NT2/D1 (cell line): ENCODE measurements around the gene RAB7B.

Experiments
- DNase-seq: peaks from one replicate; pipeline ENCODE4 v3.0.0-alpha.2; 2011; ENCODE audit warnings: low read depth, low spot score
- H3K27me3 ChIP-seq: 2 replicates; pipeline ENCODE4 v1.6.0; 2011; ENCODE audit warnings: mild to moderate bottlenecking; ENCODE audit not compliant: insufficient read length, insufficient read depth
- H3K36me3 ChIP-seq: 2 replicates; pipeline ENCODE4 v1.6.1; 2011; ENCODE audit warnings: mild to moderate bottlenecking, low read length, mixed read lengths; ENCODE audit not compliant: insufficient read depth, insufficient read length
- H3K4me1 ChIP-seq: 2 replicates; pipeline ENCODE4 v1.5.1; 2011; ENCODE audit not compliant: insufficient read depth, insufficient read length
- H3K4me3 ChIP-seq: 2 replicates; pipeline ENCODE4 v1.5.1; 2011; ENCODE audit warnings: low read depth; ENCODE audit not compliant: insufficient read length
- H3K9ac ChIP-seq: 2 replicates; pipeline ENCODE4 v1.6.0; 2011; ENCODE audit warnings: low read depth; ENCODE audit not compliant: insufficient read length
- H3K9me3 ChIP-seq: 2 replicates; pipeline ENCODE4 v1.5.1; 2011; ENCODE audit warnings: mild to moderate bottlenecking, low read length; ENCODE audit not compliant: insufficient read depth
- SUZ12 ChIP-seq: IDR thresholded peaks from 2 replicates; pipeline ENCODE4 v1.6.1; 2011; ENCODE audit not compliant: insufficient read length, insufficient read depth; ENCODE audit errors: extremely low read depth
- YY1 ChIP-seq: IDR thresholded peaks from 2 replicates; pipeline ENCODE4 v1.6.1; 2011; ENCODE audit not compliant: insufficient read length, insufficient read depth
- ZNF274 ChIP-seq: IDR thresholded peaks from 2 replicates; pipeline ENCODE4 v1.6.1; 2011; ENCODE audit warnings: mild to moderate bottlenecking, low read depth, low read length

The RAB7B gene

DNA sequence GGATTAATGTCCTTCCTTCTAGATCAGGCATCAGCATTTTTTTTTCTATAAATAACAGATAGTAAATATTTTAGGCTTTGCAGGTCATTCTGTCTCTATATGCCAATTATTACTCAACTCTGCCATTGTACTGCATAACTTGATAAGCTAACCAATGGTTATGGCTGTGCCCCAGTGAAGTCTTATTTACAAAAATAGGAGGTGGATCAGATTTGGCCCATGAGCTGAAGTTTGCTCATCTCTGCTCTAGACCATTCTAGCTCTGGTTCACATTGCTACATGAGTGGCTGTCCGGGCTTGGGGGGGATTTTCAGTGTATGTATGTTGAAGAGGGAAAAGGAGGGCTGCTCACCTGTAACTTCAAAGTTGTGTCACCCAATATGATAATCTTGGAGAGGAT is 10.1 kb downstream of the RAB7B start:
- Histone ChIP-seq H3K9me3 (no peaks in the 10 kb centered on the region), H3K27me3 (no peaks in the 10 kb centered on the region), H3K9ac (no peak overlapping the region), H3K4me1 (peaks cover 5% of the 10 kb centered on the region), H3K4me3 (no peak overlapping the region), H3K36me3 (peaks cover 18% of the 10 kb centered on the region)
- no peak for TF ChIP-seq ZNF274
- TF ChIP-seq YY1, result no peak
- TF ChIP-seq SUZ12, result no peak
- no peak for DNase-seq

DNA sequence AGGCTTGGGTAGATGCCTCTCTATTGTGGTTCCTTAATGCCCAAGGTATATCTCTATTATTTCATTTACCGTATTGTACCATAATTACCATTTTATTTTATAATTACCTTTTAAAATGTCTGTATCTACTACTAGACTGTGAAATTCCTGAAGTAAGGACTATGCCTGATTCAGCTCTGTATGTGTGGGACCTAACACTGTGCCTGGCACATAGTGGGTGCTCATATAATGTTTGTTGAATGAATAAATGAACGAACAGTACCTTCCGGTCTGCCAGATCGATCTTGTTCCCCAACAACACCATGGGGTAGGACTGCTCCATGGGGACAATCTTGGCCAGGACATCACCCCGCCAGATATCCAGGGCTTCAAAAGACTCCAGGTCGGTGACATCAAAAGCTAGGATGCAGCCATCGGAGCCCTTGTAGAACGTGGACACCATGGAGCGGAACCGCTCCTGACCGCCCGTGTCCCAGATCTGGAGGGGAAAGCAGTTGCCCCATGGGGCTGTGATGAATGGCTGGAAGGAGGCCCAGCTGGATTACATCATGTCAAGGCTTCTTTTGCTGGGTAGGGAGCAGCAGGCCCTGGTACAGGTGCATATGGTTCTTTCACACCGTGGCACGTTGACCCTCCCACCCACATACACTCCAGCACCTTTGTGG is 10.8 kb downstream of the RAB7B start:
- H3K9ac ChIP-seq, result no peak overlapping the region
- H3K4me1 ChIP-seq, result peaks cover 5% of the 10 kb centered on the region
- H3K36me3 ChIP-seq, result peaks cover 18% of the 10 kb centered on the region
- no peaks in the 10 kb centered on the region for H3K9me3 ChIP-seq
- DNase-seq, result no peak
- no peaks in the 10 kb centered on the region for H3K27me3 ChIP-seq
- no peak overlapping the region for H3K4me3 ChIP-seq
- TF ChIP-seq SUZ12 (no peak), YY1 (no peak), ZNF274 (no peak)

DNA sequence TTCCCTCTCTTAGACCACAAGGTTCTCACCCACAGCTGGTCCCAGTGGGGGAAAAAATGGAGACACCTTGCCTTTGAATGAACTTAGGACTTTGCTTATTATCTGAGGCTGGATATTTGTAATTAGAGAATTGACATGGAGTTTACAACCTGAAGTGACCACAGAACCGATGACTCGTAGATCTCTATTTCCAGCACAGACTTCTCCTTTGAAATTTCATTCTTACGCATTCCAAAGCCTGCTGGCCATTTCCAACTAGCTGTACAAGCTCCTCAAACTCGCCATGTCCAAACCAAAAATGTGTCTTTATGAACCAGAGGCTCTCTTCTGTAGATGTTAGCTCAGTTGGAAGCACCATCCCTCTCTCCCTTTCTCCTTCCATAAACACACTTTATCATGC is 12.0 kb downstream of the RAB7B start:
- Histone ChIP-seq H3K9me3 (no peaks in the 10 kb centered on the region), H3K4me3 (no peak overlapping the region), H3K4me1 (peaks cover 5% of the 10 kb centered on the region), H3K9ac (no peak overlapping the region), H3K36me3 (peaks cover 18% of the 10 kb centered on the region), H3K27me3 (no peaks in the 10 kb centered on the region)
- no peak for DNase-seq
- TF ChIP-seq SUZ12, result no peak
- no peak for TF ChIP-seq ZNF274
- TF ChIP-seq YY1, result no peak

DNA sequence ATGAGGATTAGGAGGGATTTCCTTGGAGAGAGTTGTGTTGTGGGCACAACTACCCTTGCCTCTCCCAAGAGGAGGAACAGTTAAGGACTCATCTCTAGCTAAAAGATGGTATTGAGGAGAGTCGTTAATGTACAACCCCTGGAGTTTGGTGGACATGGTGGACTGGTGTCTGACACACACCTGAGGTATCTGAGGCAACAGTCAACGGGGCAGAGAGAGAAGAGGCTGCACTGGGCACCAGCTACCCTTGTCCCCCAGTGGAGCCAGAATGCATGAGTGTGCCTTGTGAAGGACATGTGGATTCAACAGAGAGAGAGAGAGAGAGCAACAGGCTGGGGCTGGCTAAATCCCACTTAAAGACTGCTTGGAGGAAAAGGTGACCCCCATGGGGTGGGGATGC is 13.0 kb downstream of the RAB7B start:
- Histone ChIP-seq H3K27me3 (no peaks in the 10 kb centered on the region), H3K9me3 (no peaks in the 10 kb centered on the region), H3K4me1 (peaks cover 5% of the 10 kb centered on the region), H3K9ac (no peak overlapping the region), H3K36me3 (peaks cover 18% of the 10 kb centered on the region), H3K4me3 (no peak overlapping the region)
- no peak for DNase-seq
- no peak for TF ChIP-seq YY1

DNA sequence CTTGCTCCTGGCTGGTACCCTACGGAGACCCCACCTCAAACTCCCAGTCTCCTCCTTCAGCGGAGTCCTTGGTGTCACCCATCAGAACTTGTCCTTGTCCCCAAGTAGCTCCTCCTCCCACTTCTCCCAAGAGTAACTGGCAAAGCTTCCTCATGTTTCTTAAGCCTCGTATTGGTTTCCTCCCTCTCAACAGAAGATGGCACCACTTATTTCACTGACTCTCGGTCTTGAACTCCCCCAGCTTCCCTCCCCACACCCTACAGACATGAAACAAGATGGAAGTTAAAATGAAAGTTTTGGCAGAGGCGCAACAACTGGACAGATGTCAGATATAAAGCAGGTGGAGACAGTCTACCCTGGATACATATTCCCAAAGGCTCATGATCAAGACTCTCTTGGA is 13.4 kb downstream of the RAB7B start:
- Histone ChIP-seq H3K9ac (no peak overlapping the region), H3K4me1 (peaks cover 5% of the 10 kb centered on the region), H3K36me3 (peaks cover 18% of the 10 kb centered on the region), H3K9me3 (no peaks in the 10 kb centered on the region), H3K27me3 (no peaks in the 10 kb centered on the region), H3K4me3 (no peak overlapping the region)
- TF ChIP-seq YY1 (no peak), SUZ12 (no peak), ZNF274 (no peak)
- no peak for DNase-seq

DNA sequence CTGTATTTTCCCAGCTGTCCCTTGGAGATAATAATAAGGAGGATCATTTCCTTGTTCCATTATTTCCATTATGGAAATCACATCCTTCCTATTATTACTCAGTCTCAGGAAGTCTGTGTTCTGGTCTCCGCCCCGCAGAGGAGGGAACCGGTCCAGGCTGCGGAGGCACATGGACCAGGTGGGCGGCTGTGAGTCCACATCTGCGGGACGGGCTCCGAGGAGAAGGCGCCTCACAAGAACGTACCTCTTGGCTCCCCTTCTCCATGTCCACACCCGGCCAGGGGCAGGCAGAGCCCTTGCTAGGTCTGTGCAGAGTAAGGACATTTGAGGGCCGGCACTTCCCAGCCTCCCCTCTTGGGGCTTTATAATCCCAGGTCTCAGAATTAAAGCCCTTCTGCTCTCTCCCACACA is 14.6 kb downstream of the RAB7B start:
- no peak for DNase-seq
- H3K4me3 ChIP-seq, result no peak overlapping the region
- no peak for TF ChIP-seq ZNF274
- TF ChIP-seq YY1, result no peak
- TF ChIP-seq SUZ12, result no peak
- H3K9me3 ChIP-seq, result no peaks in the 10 kb centered on the region
- peaks cover 11% of the 10 kb centered on the region for H3K4me1 ChIP-seq
- H3K27me3 ChIP-seq, result no peaks in the 10 kb centered on the region
- H3K36me3 ChIP-seq, result peaks cover 17% of the 10 kb centered on the region
- no peak overlapping the region for H3K9ac ChIP-seq

DNA sequence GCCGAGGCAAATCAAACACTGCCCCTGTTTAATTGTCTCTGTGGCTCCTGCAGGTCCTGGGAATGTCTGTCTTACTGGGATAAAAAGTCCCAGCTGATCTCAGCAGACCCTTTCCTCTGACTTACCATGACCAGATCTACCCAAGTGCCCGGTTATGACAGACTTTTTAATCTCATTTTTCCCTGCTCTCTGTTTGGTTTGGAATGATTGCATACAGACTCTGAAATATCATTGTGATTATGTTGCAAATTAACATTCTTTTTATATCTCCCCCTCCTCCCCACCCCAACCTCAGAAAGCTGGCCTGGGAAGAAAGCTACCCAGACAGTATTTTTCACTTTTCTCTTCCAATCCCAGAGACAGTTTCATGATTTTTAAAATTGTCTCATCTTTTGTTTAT is 16.3 kb downstream of the RAB7B start:
- H3K9me3 ChIP-seq, result no peaks in the 10 kb centered on the region
- no peak for TF ChIP-seq YY1
- no peak for TF ChIP-seq ZNF274
- TF ChIP-seq SUZ12, result no peak
- no peak overlapping the region for H3K4me3 ChIP-seq
- no peak for DNase-seq
- H3K4me1 ChIP-seq, result peaks cover 11% of the 10 kb centered on the region
- H3K27me3 ChIP-seq, result no peaks in the 10 kb centered on the region
- H3K9ac ChIP-seq, result no peak overlapping the region
- peaks cover 10% of the 10 kb centered on the region for H3K36me3 ChIP-seq
